ENCODE measurements around the gene CTSS. TPM values are rescaled to one million over a fixed set of nuclear protein-coding genes. Genes with fewer than 3 reads are reported as not detected.
A peak's percentile ranks its signal among the peaks of the same experiment; 100 is the strongest.

Gene CTSS
- total RNA-seq, 1 experiment from 2014 or later, result 0.66 TPM

DNA sequence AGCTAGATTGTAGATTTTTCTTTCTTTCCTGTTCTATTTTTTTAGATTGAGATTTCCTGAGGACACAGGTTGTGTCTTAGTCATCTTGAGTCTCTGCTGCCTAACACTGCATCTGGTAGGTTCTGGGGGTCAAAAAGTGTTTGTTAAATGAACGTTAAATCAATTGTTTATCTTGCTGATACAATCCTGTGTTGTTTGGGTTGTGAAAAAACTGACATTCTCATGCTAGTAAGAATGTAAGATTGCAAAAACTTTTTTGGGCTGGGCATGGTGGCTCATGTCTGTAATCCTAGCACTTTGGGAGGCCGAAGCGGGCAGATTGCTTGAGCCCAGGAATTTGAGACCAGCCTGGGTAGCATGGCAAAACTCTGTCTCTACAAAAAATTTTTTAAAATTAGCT, 39.1 kb upstream of the CTSS start:
- no peak overlapping the region for H3K4me3 Mint-ChIP-seq
- H3K27ac Mint-ChIP-seq, result peak overlapping the region; percentile 11; the same call in 1 of the 2 replicates
- H3K4me1 Mint-ChIP-seq, result peaks cover 40% of the 10 kb centered on the region
- TF ChIP-seq CDX4 (CRISPR knock-in tag; IDR thresholded peaks at IDR 0.05; ENCODE audit: borderline replicate concordance), result no peak
- TF ChIP-seq GABPB1 (CRISPR knock-in tag; IDR thresholded peaks at IDR 0.05), result no peak
- TF ChIP-seq ZNF317 (CRISPR knock-in tag; IDR thresholded peaks at IDR 0.05; ENCODE audit: borderline replicate concordance, low read depth), result no peak
- TF ChIP-seq SOX15 (CRISPR knock-in tag; IDR thresholded peaks at IDR 0.05), result no peak
- no peak for TF ChIP-seq ATF3 (CRISPR knock-in tag; conservative IDR thresholded peaks at IDR 0.05)
- TF ChIP-seq ETV6 (CRISPR knock-in tag; IDR thresholded peaks at IDR 0.05), result no peak
- H3K9me3 Mint-ChIP-seq, result no peaks in the 10 kb centered on the region
- DNase-seq (ENCODE audit: low spot score) (no peak), ATAC-seq (no peak)
- ChIA-PET POLR2A (no interaction called here), CTCF (interaction anchor here (0.6 to 1.3 kb wide), 2 partner anchors 176 to 183 kb away, joined by 3 to 5 read pairs; no protein-coding TSS in a partner anchor)
- H3K27me3 Mint-ChIP-seq (ENCODE audit: low read depth), result no peaks in the 10 kb centered on the region
- H3K36me3 Mint-ChIP-seq, result no peaks in the 10 kb centered on the region

- ATAC-seq (no peak), DNase-seq (ENCODE audit: low spot score) (no peak)
- Mint-ChIP-seq H3K27ac (0 out of 2 replicates have a peak overlapping the region, but pooled peaks have one; percentile 39), H3K9me3 (no peaks in the 10 kb centered on the region), H3K36me3 (no peaks in the 10 kb centered on the region), H3K4me1 (peaks cover 35% of the 10 kb centered on the region), H3K27me3 (ENCODE audit: low read depth) (no peaks in the 10 kb centered on the region), H3K4me3 (no peak overlapping the region)
- ChIA-PET CTCF (interaction anchor here (1.2 to 2.0 kb wide), 2 partner anchors 9 to 14 kb away, joined by 3 to 11 read pairs; partner anchors contain the start of gene CTSK), POLR2A (no interaction called here)
- TF ChIP-seq AFF4 (CRISPR knock-in tag; IDR thresholded peaks at IDR 0.05; ENCODE audit: borderline replicate concordance), result no peak
- no peak for TF ChIP-seq CREM (CRISPR knock-in tag; IDR thresholded peaks at IDR 0.05)
- no peak for TF ChIP-seq HMGXB4 (CRISPR knock-in tag; IDR thresholded peaks at IDR 0.05)
- TF ChIP-seq ARID4B (CRISPR knock-in tag; IDR thresholded peaks at IDR 0.05; ENCODE audit: borderline replicate concordance), result no peak
- TF ChIP-seq IRF2 (CRISPR knock-in tag; IDR thresholded peaks at IDR 0.05; ENCODE audit: borderline replicate concordance, low read depth), result no peak
- TF ChIP-seq ZNF425 (CRISPR knock-in tag; conservative IDR thresholded peaks at IDR 0.05), result no peak
- TF ChIP-seq, protein P1, sequence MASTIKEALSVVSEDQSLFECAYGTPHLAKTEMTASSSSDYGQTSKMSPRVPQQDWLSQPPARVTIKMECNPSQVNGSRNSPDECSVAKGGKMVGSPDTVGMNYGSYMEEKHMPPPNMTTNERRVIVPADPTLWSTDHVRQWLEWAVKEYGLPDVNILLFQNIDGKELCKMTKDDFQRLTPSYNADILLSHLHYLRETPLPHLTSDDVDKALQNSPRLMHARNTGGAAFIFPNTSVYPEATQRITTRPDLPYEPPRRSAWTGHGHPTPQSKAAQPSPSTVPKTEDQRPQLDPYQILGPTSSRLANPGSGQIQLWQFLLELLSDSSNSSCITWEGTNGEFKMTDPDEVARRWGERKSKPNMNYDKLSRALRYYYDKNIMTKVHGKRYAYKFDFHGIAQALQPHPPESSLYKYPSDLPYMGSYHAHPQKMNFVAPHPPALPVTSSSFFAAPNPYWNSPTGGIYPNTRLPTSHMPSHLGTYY (CRISPR knock-in tag; IDR thresholded peaks at IDR 0.05), result no peak
- TF ChIP-seq, protein P2, sequence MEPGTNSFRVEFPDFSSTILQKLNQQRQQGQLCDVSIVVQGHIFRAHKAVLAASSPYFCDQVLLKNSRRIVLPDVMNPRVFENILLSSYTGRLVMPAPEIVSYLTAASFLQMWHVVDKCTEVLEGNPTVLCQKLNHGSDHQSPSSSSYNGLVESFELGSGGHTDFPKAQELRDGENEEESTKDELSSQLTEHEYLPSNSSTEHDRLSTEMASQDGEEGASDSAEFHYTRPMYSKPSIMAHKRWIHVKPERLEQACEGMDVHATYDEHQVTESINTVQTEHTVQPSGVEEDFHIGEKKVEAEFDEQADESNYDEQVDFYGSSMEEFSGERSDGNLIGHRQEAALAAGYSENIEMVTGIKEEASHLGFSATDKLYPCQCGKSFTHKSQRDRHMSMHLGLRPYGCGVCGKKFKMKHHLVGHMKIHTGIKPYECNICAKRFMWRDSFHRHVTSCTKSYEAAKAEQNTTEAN (CRISPR knock-in tag; IDR thresholded peaks at IDR 0.05), result no peak
- TF ChIP-seq ZNF423 (CRISPR knock-in tag; IDR thresholded peaks at IDR 0.05), result no peak
- no peak for TF ChIP-seq MYBL2 (CRISPR knock-in tag; IDR thresholded peaks at IDR 0.05)
- TF ChIP-seq, protein P3, sequence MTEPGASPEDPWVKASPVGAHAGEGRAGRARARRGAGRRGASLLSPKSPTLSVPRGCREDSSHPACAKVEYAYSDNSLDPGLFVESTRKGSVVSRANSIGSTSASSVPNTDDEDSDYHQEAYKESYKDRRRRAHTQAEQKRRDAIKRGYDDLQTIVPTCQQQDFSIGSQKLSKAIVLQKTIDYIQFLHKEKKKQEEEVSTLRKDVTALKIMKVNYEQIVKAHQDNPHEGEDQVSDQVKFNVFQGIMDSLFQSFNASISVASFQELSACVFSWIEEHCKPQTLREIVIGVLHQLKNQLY (CRISPR knock-in tag; IDR thresholded peaks at IDR 0.05), result no peak
- no peak for TF ChIP-seq ETV6 (CRISPR knock-in tag; IDR thresholded peaks at IDR 0.05)
Measured at GRCh38 chr1:150799089-150799488, 33.5 kb upstream of the CTSS start.

Data from WTC11 (cell line).